Fibroblast of lung (primary cell): ENCODE results near the gene FHDC1. TPM values are rescaled to one million over a fixed set of nuclear protein-coding genes. Genes with fewer than 3 reads are reported as not detected.
A peak's percentile ranks its signal among the peaks of the same experiment; 100 is the strongest.

Source experiments
- DNase-seq, 2 donors: peaks; one replicate each; pipeline versions ENCODE4 v3.0.0 to v3.0.0-alpha.2; 2010; ENCODE audit warnings: low read depth in 2 of 2
- H2AFZ ChIP-seq: 2 replicates; pipeline ENCODE4 v1.5.1; 2012; ENCODE audit warnings: low read length, control low read depth, inconsistent platforms
- H3K27ac ChIP-seq: 2 replicates; pipeline ENCODE4 v1.5.1; 2011; ENCODE audit warnings: low read length, control low read depth; ENCODE audit not compliant: insufficient read depth
- H3K27me3 ChIP-seq: 2 replicates; pipeline ENCODE4 v1.5.1; 2011; ENCODE audit warnings: mild to moderate bottlenecking, low read length; ENCODE audit not compliant: control insufficient read depth, insufficient read depth
- H3K36me3 ChIP-seq: 2 replicates; pipeline ENCODE4 v1.5.1; 2011; ENCODE audit warnings: low read length; ENCODE audit not compliant: control insufficient read depth, insufficient read depth
- H3K4me1 ChIP-seq: 2 replicates; pipeline ENCODE4 v1.5.1; 2011; ENCODE audit warnings: low read length; ENCODE audit not compliant: control insufficient read depth, insufficient read depth; ENCODE audit errors: extremely low read depth
- H3K4me2 ChIP-seq: 2 replicates; pipeline ENCODE4 v1.5.1; 2011; ENCODE audit warnings: low read length, control low read depth; ENCODE audit not compliant: insufficient read depth; ENCODE audit errors: extremely low read depth
- H3K4me3 ChIP-seq, 4 experiments: fragments of 200-600 bp in 1 of 4; sonication (generic) in 1 of 4; replicated peaks in 1 of 4; 2 replicates each; pipeline ENCODE4 v1.5.1; 2011 to 2016; ENCODE audit warnings: low read length in 4 of 4, low read depth in 3 of 4, mild to moderate bottlenecking in 3 of 4, control low read depth in 2 of 4, inconsistent platforms in 1 of 4, mixed read lengths in 1 of 4; ENCODE audit not compliant: insufficient read depth in 1 of 4; ENCODE audit errors: control extremely low read depth in 1 of 4
- H3K79me2 ChIP-seq: 2 replicates; pipeline ENCODE4 v1.5.1; 2012; ENCODE audit warnings: mild to moderate bottlenecking, low read length, inconsistent platforms; ENCODE audit not compliant: control insufficient read depth, insufficient read depth
- H3K9ac ChIP-seq: 2 replicates; pipeline ENCODE4 v1.5.1; 2011; ENCODE audit warnings: mild to moderate bottlenecking, low read length, control low read depth; ENCODE audit not compliant: insufficient read depth
- H3K9me3 ChIP-seq: 2 replicates; pipeline ENCODE4 v1.5.1; 2012; ENCODE audit warnings: low read depth, low read length; ENCODE audit not compliant: control insufficient read depth, insufficient read depth
- H4K20me1 ChIP-seq: 2 replicates; pipeline ENCODE4 v1.5.1; 2011; ENCODE audit warnings: low read length; ENCODE audit not compliant: control insufficient read depth, insufficient read depth; ENCODE audit errors: extremely low read depth
- CTCF ChIP-seq, 2 donors: IDR thresholded peaks in 1 of 2; conservative IDR thresholded peaks in 1 of 2; 1 replicate in 1 of 2; 2 replicates in 1 of 2; pipeline ENCODE4 v1.5.1; 2011 to 2012; ENCODE audit warnings: low read length in 2 of 2, control low read depth in 1 of 2, inconsistent platforms in 1 of 2, low read depth in 1 of 2, mild to moderate bottlenecking in 1 of 2
- EZH2 ChIP-seq: IDR thresholded peaks from 2 replicates; pipeline ENCODE4 v1.5.1; 2012; ENCODE audit warnings: low read length, control low read depth, mild to moderate bottlenecking; ENCODE audit errors: missing control alignments
- polyA plus RNA-seq, 2 donors: library from polyadenylated mRNA; depleted of rRNA in 1 of 2; stranded (reverse) in 1 of 2; unstranded in 1 of 2; fragments of >200 nt; gene quantifications; 2 replicates each; pipeline ENCODE4 v1.2.1, GENCODE V29; 2011 to 2012; ENCODE audit warnings: missing spikeins in 1 of 2
- total RNA-seq: library from RNA; depleted of rRNA; stranded (reverse); fragments of >200 nt; gene quantifications from 2 replicates; pipeline ENCODE4 v1.2.1, GENCODE V29; 2014

Gene FHDC1
- total and polyA plus RNA-seq, 2 donors (not counting 1 experiment from before 2014, with no cell fraction given) = 0.14 to 0.33 TPM

GRCh38 chr4:152938237-152938947, 2.3 kb downstream of the FHDC1 start:
- Histone ChIP-seq H4K20me1 (no peaks in the 10 kb centered on the region), H3K9ac (no peak overlapping the region), H3K79me2 (no peaks in the 10 kb centered on the region), H3K9me3 (no peaks in the 10 kb centered on the region), H3K27ac (no peak overlapping the region), H3K4me1 (no peaks in the 10 kb centered on the region), H2AFZ (no peak overlapping the region), H3K4me3 (peak overlapping the region; percentile 45 to 62 (median 53)), H3K4me2 (peak overlapping the region; percentile 78), H3K27me3 (peaks cover 29% of the 10 kb centered on the region), H3K36me3 (no peaks in the 10 kb centered on the region)
- DNase-seq = no peak
- TF ChIP-seq CTCF (conservative IDR thresholded peaks at IDR 0.05 in 1 of 2, IDR thresholded peaks at IDR 0.05 in 1 of 2; ENCODE audit: low read depth in 1 of 2, low read length in 2 of 2) (no peak), EZH2 (peak; percentile 31)

GRCh38 chr4:152939621-152940020, 3.5 kb downstream of the FHDC1 start:
- no peak overlapping the region for H3K9ac ChIP-seq
- DNase-seq = no peak
- no peak for TF ChIP-seq CTCF (conservative IDR thresholded peaks at IDR 0.05 in 1 of 2, IDR thresholded peaks at IDR 0.05 in 1 of 2; ENCODE audit: low read depth in 1 of 2, low read length in 2 of 2)
- TF ChIP-seq EZH2 = no peak
- H3K4me1 ChIP-seq = peaks cover 3% of the 10 kb centered on the region
- no peak overlapping the region for H2AFZ ChIP-seq
- no peaks in the 10 kb centered on the region for H4K20me1 ChIP-seq
- H3K27ac ChIP-seq = no peak overlapping the region
- no peaks in the 10 kb centered on the region for H3K79me2 ChIP-seq
- no peak overlapping the region for H3K4me2 ChIP-seq
- H3K4me3 ChIP-seq = no peak overlapping the region
- no peaks in the 10 kb centered on the region for H3K36me3 ChIP-seq
- peaks cover 26% of the 10 kb centered on the region for H3K27me3 ChIP-seq
- H3K9me3 ChIP-seq = no peaks in the 10 kb centered on the region

- peaks cover 3% of the 10 kb centered on the region for H3K4me1 ChIP-seq
- TF ChIP-seq CTCF (conservative IDR thresholded peaks at IDR 0.05 in 1 of 2, IDR thresholded peaks at IDR 0.05 in 1 of 2; ENCODE audit: low read depth in 1 of 2, low read length in 2 of 2) (no peak), EZH2 (no peak)
- no peak for DNase-seq
- no peaks in the 10 kb centered on the region for H4K20me1 ChIP-seq
- H3K79me2 ChIP-seq = no peaks in the 10 kb centered on the region
- H2AFZ ChIP-seq = no peak overlapping the region
- H3K4me2 ChIP-seq = no peak overlapping the region
- H3K27me3 ChIP-seq = peaks cover 26% of the 10 kb centered on the region
- H3K9me3 ChIP-seq = no peaks in the 10 kb centered on the region
- H3K4me3 ChIP-seq = no peak overlapping the region
- H3K9ac ChIP-seq = no peak overlapping the region
- H3K36me3 ChIP-seq = no peaks in the 10 kb centered on the region
- no peak overlapping the region for H3K27ac ChIP-seq
Observed at GRCh38 chr4:152940461-152940860, 4.3 kb downstream of the FHDC1 start.
